ENCODE measurements around the gene OR11G2. TPM values are rescaled to one million over a fixed set of nuclear protein-coding genes. Genes with fewer than 3 reads are reported as not detected.
"Not testable (repeated sequence)": the region's sequence is repeated elsewhere in the genome, so short reads cannot be mapped to it uniquely, and the experiment has no call there.

Gene OR11G2
- polyA plus RNA-seq (2013, experiment 1 of 2; ENCODE audit: insufficient read length) = not detected
- not detected for polyA plus RNA-seq (2013, experiment 2 of 2; ENCODE audit: insufficient read length)

- DNase-seq = no peak
These were observed at the start of gene OR11G2 for GRCh38 chr14:20190596-20190995. Gene OR11G2, plus strand, starts transcription at chr14:20190896. Its CDS starts 6,542 bp downstream, at chr14:20197438.

GRCh38 chr14:20143911-20144310, 46.8 kb upstream of the OR11G2 start:
- no peak for DNase-seq

GRCh38 chr14:20144820-20145219, 45.9 kb upstream of the OR11G2 start:
- no peak for DNase-seq

GRCh38 chr14:20164462-20164861, 26.2 kb upstream of the OR11G2 start:
- DNase-seq = no peak

GRCh38 chr14:20167091-20167490, 23.6 kb upstream of the OR11G2 start:
- DNase-seq = no peak

GRCh38 chr14:20169852-20170251, 20.8 kb upstream of the OR11G2 start:
- not testable (repeated sequence) for DNase-seq

GRCh38 chr14:20174205-20174604, 16.5 kb upstream of the OR11G2 start:
- not testable (repeated sequence) for DNase-seq

GRCh38 chr14:20176330-20176729, 14.4 kb upstream of the OR11G2 start:
- DNase-seq = no peak

GRCh38 chr14:20177433-20177974, 13.2 kb upstream of the OR11G2 start:
- DNase-seq = no peak

GRCh38 chr14:20179218-20179617, 11.5 kb upstream of the OR11G2 start:
- no peak for DNase-seq

- DNase-seq = no peak
These were observed 10.8 kb upstream of the OR11G2 start for GRCh38 chr14:20179880-20180279.

GRCh38 chr14:20180486-20180885, 10.2 kb upstream of the OR11G2 start:
- no peak for DNase-seq

GRCh38 chr14:20184181-20184580, 6.5 kb upstream of the OR11G2 start:
- no peak for DNase-seq

GRCh38 chr14:20191396-20191795, 700 bp downstream of the OR11G2 start:
- DNase-seq = no peak

GRCh38 chr14:20194101-20194500, 3.4 kb downstream of the OR11G2 start:
- no peak for DNase-seq

GRCh38 chr14:20195170-20195569, 4.5 kb downstream of the OR11G2 start:
- not testable (repeated sequence) for DNase-seq

GRCh38 chr14:20195911-20196310, 5.2 kb downstream of the OR11G2 start:
- DNase-seq = no peak

- DNase-seq = no peak
These were observed 6.8 kb downstream of the OR11G2 start for GRCh38 chr14:20197459-20197858.

- DNase-seq = no peak
These were observed 8.3 kb downstream of the OR11G2 start for GRCh38 chr14:20198991-20199390.

- no peak for DNase-seq
These were observed 14.0 kb downstream of the OR11G2 start for GRCh38 chr14:20204721-20205120.

- DNase-seq = no peak
These were observed 18.9 kb downstream of the OR11G2 start for GRCh38 chr14:20209595-20209994.

GRCh38 chr14:20212406-20212805, 21.7 kb downstream of the OR11G2 start:
- not testable (repeated sequence) for DNase-seq

GRCh38 chr14:20215196-20215595, 24.5 kb downstream of the OR11G2 start:
- DNase-seq = no peak

GRCh38 chr14:20219033-20219432, 28.3 kb downstream of the OR11G2 start:
- no peak for DNase-seq

GRCh38 chr14:20223410-20223809, 32.7 kb downstream of the OR11G2 start, which contains the start of gene OR11H6:
Gene OR11H6, plus strand, starts transcription at chr14:20223710. Its CDS starts 0 bp downstream, at chr14:20223710.
- no peak for DNase-seq

Data from fibroblast of skin of scalp (primary cell).